ENCODE measurements around the gene PRR7.

DNA sequence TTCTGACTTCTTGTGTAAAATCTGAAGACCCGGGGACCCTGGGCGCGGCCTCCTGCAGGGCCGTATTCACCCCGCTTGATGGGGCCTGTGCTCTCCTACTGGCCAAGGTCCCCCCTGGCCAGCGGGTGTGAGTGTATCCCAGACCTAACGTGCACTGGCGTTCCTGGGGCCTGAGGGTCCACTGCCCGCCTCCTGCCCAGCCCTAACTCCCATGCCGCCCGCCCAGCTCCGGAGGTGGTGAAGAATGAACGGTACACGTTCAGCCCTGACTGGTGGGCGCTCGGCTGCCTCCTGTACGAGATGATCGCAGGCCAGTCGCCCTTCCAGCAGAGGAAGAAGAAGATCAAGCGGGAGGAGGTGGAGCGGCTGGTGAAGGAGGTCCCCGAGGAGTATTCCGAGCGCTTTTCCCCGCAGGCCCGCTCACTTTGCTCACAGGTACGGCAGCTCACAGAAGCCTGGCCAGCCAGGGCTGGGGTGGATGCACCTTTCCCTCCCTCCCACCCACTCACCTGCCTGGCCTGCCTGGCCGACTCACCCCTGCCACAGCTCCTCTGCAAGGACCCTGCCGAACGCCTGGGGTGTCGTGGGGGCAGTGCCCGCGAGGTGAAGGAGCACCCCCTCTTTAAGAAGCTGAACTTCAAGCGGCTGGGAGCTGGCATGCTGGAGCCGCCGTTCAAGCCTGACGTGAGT is 10.6 kb upstream of the PRR7 start:
- TF ChIP-seq, protein P1, sequence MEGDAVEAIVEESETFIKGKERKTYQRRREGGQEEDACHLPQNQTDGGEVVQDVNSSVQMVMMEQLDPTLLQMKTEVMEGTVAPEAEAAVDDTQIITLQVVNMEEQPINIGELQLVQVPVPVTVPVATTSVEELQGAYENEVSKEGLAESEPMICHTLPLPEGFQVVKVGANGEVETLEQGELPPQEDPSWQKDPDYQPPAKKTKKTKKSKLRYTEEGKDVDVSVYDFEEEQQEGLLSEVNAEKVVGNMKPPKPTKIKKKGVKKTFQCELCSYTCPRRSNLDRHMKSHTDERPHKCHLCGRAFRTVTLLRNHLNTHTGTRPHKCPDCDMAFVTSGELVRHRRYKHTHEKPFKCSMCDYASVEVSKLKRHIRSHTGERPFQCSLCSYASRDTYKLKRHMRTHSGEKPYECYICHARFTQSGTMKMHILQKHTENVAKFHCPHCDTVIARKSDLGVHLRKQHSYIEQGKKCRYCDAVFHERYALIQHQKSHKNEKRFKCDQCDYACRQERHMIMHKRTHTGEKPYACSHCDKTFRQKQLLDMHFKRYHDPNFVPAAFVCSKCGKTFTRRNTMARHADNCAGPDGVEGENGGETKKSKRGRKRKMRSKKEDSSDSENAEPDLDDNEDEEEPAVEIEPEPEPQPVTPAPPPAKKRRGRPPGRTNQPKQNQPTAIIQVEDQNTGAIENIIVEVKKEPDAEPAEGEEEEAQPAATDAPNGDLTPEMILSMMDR (IDR thresholded peaks at IDR 0.05) = no peak
- no peak for TF ChIP-seq POLR2A (IDR thresholded peaks at IDR 0.05)
